IPS-15b (cell line): Measurements from ENCODE around the gene RNF208.
"Not testable (repeated sequence)": the region's sequence is repeated elsewhere in the genome, so short reads cannot be mapped to it uniquely, and the experiment has no call there.

Source experiments
- H3K27me3 ChIP-seq: one replicate; pipeline ENCODE4 v1.6.1; 2013; ENCODE audit warnings: low read length; ENCODE audit not compliant: control insufficient read depth, insufficient read depth
- H3K36me3 ChIP-seq: one replicate; pipeline ENCODE4 v1.6.1; 2013; ENCODE audit warnings: low read length; ENCODE audit not compliant: control insufficient read depth, insufficient read depth
- H3K4me1 ChIP-seq: one replicate; pipeline ENCODE4 v1.6.1; 2013; ENCODE audit warnings: mild to moderate bottlenecking, low read length; ENCODE audit not compliant: control insufficient read depth, insufficient read depth
- H3K4me3 ChIP-seq: one replicate; pipeline ENCODE4 v1.5.1; 2013; ENCODE audit warnings: low read depth, low read length
- H3K9ac ChIP-seq: one replicate; pipeline ENCODE4 v1.6.1; 2013; ENCODE audit warnings: low read depth, mild to moderate bottlenecking, low read length
- H3K9me3 ChIP-seq: one replicate; pipeline ENCODE4 v1.6.1; 2013; ENCODE audit warnings: mild to moderate bottlenecking, low read length; ENCODE audit not compliant: control insufficient read depth, insufficient read depth

The RNF208 gene

DNA sequence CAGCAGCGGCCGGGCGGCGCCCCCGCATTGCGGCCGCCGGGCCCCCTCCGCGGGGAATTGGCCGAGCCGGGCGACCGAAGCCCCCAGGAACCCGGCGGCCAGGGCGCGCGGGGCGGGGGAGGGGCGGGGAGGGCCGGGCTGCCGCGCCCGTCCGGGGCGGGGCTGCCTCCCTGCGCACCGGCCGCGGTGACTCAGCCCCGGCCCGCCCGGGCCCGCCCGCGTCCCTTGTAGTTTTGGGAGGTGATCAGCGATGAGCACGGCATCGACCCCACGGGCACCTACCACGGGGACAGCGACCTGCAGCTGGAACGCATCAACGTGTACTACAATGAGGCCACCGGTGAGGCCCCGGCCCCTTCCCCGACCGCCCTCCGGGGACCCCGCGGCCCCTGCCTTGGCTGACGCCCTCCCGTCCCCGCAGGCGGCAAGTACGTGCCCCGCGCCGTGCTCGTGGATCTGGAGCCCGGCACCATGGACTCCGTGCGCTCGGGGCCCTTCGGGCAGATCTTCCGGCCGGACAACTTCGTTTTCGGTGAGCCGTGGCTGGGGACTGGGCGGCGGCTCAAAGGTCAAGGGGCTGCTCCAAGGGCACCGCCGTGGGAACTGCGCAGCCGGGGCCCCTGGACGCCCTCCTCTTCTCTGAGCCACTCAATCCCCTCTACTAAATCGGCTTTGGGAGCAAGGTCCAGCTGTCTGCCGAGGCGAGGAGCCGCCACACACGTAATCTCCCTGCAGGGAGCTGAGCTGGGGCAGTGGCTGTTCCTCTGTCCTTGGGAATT lies 19.6 kb upstream of the RNF208 start:
- peaks cover 5% of the 10 kb centered on the region for H3K4me1 ChIP-seq
- H3K36me3 ChIP-seq = peaks cover 19% of the 10 kb centered on the region
- no peaks in the 10 kb centered on the region for H3K9me3 ChIP-seq
- peak overlapping the region; percentile 77 for H3K4me3 ChIP-seq
- H3K9ac ChIP-seq = peak overlapping the region; percentile 81
- H3K27me3 ChIP-seq = no peaks in the 10 kb centered on the region

DNA sequence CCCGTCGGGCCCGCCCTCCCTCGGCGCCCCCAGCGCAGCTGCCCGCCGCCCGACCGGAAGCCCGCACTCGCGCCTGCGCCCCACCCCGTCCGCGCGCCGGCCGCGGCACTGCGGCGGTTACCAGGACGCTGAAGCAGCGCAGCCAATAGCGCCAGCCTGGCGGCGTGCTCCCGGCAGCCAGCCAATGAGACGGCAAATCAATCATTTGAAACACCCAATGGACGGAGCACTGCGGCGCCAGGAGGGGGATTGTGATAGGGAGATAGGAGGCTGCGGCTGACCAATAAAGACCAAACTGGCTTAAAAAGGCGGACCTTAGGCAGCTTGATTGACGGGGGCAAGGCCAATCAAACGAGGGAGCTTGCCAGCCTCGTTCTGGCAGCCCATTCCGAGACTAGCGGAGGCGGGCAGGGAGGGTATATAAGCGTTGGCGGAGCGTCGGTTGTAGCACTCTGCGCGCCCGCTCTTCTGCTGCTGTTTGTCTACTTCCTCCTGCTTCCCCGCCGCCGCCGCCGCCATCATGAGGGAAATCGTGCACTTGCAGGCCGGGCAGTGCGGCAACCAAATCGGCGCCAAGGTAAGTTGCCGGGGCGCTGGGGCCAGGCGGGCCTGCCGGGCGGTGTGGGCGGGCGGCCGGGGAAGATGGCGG lies 18.9 kb upstream of the RNF208 start, which contains the start of gene TUBB4B:
TSS of gene TUBB4B (plus strand) at position 447 of the 649 bp plus-strand sequence. CDS start at position 521, 74 bp downstream.
- Histone ChIP-seq H3K9me3 (no peaks in the 10 kb centered on the region), H3K36me3 (peaks cover 19% of the 10 kb centered on the region), H3K27me3 (no peaks in the 10 kb centered on the region), H3K4me1 (peaks cover 5% of the 10 kb centered on the region), H3K9ac (peak within 1 kb of the TSS; percentile 83), H3K4me3 (peak within 1 kb of the TSS; percentile 77)

DNA sequence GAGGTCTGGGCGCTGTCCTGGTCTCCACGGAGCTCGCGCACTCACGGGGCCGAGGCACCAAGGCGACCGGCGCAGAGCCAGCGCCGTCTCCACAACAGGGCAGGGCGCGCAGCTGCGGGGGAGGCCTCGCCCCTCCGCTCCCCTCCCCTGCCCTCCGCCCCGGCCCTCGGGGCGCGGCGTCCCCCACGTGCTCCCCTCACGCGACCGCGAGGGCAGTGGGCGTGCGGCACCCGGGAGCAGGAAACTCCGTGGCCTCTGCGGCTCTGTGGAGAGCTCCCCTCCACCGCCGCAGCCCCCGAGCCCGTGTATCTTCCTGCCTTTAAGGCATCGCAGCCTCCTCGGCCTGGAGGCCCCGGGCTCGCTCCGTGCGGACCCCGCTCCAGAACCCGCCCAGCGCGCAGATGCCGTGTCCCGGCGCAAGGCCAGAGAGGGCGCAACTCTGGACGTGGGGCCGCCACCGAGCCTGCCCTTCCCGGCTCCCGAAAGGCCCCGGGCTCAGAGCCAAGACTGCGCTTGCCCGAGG lies 18.3 kb upstream of the RNF208 start:
- H3K36me3 ChIP-seq = peaks cover 19% of the 10 kb centered on the region
- peak overlapping the region; percentile 83 for H3K9ac ChIP-seq
- H3K4me3 ChIP-seq = peak overlapping the region; percentile 75
- H3K4me1 ChIP-seq = peaks cover 5% of the 10 kb centered on the region
- no peaks in the 10 kb centered on the region for H3K9me3 ChIP-seq
- no peaks in the 10 kb centered on the region for H3K27me3 ChIP-seq

DNA sequence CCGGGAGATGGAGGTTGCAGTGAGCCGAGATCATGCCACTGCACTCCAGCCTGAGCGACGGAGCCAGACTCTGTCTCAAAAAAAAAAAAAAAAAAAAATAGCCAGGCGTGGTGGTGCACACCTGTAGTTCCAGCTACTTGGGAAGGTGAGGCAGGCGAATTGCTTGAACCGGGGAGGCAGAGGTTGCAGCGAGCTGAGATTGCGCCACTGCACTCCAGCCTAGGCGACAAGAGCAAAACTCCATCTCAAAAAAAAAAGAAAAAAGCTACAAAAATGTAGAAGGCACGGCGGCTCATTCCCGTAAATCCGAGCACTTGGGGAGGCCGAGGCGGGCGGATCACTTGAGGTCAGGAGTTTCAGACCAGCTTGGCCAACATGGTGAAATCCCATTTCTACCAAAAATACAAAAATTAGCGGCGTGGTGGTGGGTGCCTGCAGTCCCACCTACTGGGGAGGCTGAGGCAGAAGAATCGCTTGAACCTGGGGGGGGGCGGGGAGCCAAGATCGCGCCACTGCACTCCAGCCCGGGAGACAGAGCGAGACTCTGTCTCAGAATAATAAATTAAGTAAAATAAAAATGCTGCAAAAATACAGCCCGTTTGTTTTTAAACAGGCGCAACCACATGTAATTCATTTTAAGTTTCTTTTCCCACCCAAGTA lies 17.6 kb upstream of the RNF208 start:
- not testable (repeated sequence) for H3K27me3 ChIP-seq, H3K4me1 ChIP-seq, H3K9me3 ChIP-seq
- Histone ChIP-seq H3K36me3 (peaks cover 19% of the 10 kb centered on the region), H3K9ac (peak overlapping the region; percentile 83), H3K4me3 (peak overlapping the region; percentile 75)

DNA sequence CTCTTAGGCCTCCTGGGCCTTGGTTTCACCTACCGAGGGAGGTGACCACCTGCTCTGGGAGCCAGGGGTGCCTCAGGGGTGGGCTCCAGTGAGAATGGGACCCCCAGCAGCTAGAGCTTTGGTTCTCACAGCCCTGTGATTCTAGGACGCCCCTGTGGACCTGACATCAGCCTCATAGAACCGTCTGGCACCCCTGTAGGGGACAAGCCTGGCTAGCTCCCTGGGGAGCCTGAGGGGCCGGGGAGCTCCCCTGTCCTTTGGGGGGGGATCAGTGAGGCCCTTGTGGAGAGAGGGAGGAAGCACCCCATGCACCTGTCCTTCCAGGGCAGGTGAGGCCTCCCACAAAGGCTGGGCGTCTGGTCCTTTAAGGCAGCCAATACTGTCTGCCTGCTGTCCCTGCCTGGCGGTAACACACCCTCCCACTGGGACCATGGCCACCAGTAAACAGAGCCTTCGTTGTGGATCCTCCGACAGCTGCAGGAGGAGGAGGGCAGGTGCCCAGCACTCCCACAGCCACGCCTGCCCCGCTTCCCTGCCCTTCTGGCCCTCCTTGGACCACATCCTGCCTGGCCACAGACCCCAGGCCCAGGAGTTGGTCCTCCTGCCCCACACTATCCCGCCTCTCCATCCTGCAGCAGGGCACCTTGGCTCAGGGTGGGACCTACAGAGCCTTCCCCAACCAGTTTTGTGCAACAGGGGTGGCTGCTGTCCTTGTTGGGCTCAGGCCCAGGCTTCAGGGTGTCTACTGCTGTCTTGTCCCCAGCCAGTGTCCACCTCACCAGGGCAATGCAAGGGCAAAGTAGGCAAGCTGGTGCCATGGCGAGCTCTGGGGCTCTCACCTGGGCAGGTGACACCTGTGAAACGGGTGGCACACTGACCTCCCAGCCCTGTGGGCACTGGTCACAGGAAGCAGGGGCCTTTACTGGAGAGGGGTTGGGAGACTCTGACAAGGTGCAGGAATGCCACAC lies 16.0 kb upstream of the RNF208 start:
- Histone ChIP-seq H3K4me1 (no peaks in the 10 kb centered on the region), H3K9ac (no peak overlapping the region), H3K36me3 (peaks cover 12% of the 10 kb centered on the region), H3K4me3 (no peak overlapping the region), H3K27me3 (no peaks in the 10 kb centered on the region), H3K9me3 (no peaks in the 10 kb centered on the region)

DNA sequence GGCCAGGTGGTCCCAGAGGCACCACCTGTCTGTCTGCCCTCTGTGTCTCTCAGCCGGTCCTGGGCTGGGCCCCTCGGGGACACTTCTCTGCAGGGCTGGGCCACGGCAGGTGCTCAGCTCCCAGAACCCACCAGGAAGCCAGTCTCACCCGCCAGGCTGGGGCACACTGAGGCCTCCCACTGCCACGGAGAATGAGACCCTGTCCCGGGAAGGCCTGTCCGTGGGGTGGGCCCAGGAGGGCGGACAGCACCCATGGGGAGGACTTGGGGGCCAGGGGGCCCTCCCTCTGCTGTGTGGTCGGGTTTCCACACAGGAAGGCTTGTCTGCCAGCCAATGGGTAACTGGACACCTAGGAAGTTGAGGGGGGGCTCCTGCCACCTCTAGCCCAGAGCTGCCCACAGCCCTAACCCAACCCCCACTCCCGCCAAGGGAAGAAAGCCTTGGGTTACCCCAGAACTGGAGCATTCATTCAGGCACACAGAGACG lies 14.9 kb upstream of the RNF208 start:
- Histone ChIP-seq H3K9ac (no peak overlapping the region), H3K4me1 (no peaks in the 10 kb centered on the region), H3K4me3 (peak overlapping the region; percentile 13), H3K9me3 (no peaks in the 10 kb centered on the region), H3K36me3 (peaks cover 2% of the 10 kb centered on the region), H3K27me3 (no peaks in the 10 kb centered on the region)

DNA sequence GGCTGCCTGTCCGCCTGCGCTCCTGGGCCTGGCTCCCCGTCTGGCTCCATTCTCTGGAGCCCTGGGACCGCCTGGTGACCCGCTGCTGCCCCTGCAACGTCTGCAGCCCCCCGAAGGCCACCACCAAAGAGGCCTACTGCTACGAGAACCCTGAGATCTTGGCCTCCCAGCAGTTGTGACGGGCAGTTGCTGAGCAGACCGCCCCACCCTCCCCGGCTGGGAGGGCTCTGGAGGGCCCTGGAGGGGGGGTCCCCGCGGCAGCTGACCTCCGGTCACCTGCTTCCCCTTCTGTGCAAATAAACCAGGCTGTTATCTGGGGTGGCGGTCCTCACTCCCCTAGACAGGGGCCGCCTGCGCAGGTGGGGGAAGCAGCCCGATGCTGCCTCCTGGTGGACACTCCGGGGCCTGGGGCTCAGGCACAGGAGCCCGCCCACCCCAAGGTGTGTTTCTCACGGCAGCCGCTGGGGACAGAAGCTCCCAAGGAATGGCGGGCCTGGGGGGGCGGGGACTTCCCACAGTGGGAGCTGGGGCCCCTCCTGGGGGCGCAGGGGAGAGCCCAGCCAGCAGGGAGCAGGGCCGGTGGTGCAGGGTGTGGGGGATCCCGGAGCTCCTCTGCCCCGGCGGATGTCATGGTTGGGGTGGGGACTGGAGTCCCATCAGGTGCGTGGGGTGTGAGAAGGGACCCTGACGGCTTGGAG lies 14.3 kb upstream of the RNF208 start:
- no peaks in the 10 kb centered on the region for H3K27me3 ChIP-seq
- no peaks in the 10 kb centered on the region for H3K4me1 ChIP-seq
- H3K9me3 ChIP-seq = no peaks in the 10 kb centered on the region
- H3K9ac ChIP-seq = no peak overlapping the region
- no peaks in the 10 kb centered on the region for H3K36me3 ChIP-seq
- H3K4me3 ChIP-seq = peak overlapping the region; percentile 13

DNA sequence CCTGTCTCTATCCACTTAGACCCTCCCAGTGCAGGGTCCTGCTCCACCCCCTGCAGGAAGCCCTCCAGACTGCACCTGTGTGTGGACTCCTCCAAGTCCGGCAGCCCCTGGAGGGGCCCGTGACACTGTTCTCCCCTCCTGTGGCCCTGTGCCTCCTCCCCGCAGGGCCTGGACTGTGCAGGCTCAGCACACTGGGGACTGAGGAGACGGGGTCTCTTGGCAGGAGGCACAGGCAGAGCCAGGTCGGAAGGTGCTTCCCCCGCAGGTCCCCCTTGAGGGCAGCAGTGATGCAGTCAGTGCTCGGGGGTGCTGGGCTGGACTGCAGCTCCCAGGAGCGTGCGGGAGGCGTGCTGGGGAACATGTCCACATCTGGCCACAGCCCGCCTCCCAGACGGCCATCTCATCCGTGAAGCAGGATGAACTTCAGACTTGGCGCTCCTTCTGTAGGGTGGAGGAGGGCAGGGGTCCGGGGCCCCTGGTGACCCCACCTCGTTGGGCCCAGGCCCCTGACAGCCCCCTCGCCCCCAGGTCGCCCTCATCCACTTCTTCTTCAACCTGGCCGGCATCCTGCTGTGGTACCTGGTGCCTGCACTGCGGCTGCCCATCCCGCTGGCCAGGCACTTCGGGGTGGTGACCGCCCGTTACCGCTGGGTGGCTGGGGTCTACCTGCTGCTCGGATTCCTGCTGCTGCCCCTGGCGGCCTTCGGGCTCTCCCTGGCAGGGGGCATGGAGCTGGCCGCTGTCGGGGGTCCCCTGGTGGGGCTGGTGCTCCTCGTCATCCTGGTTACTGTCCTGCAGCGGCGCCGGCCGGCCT lies 13.6 kb upstream of the RNF208 start:
- H3K9me3 ChIP-seq = no peaks in the 10 kb centered on the region
- H3K27me3 ChIP-seq = no peaks in the 10 kb centered on the region
- H3K36me3 ChIP-seq = no peaks in the 10 kb centered on the region
- H3K4me1 ChIP-seq = no peaks in the 10 kb centered on the region
- H3K4me3 ChIP-seq = no peak overlapping the region
- H3K9ac ChIP-seq = no peak overlapping the region

DNA sequence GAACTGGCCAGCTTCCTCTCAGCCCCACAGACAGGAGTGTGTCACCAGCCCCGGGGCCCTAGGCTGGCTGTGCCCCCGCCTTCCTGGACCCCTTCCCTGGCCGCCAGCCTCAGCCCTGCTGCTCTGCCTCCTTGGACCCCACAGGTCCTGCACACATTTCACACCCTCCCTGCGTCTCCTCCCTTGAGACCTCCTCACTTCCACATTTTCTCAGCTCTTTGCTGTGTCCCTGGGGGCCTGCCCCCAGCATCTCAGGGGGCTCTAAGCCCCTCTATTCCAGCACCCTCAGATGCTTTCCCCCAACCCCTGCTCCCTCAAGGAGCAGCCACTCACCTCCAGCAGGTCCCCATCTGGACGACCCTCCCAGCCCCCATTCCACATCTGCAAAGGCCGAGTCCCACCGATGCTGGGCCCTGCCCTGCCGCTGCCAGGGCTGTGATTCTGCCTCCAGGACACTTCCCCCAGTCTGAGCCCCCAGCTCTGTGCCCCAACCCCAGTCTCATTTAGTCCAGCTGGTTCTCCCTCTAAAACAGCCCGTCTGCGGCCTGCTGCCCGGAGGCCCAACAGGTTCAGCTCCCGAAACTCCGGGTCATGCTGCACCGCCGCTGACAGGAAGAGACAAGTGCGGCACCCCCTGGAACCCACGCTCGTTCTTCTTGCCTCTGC lies 12.9 kb upstream of the RNF208 start:
- Histone ChIP-seq H3K36me3 (no peaks in the 10 kb centered on the region), H3K9me3 (no peaks in the 10 kb centered on the region), H3K4me1 (no peaks in the 10 kb centered on the region), H3K9ac (no peak overlapping the region), H3K27me3 (no peaks in the 10 kb centered on the region), H3K4me3 (no peak overlapping the region)
